ENCODE measurements around the gene APOBEC3F.
"Not testable (repeated sequence)": the region's sequence is repeated elsewhere in the genome, so short reads cannot be mapped to it uniquely, and the experiment has no call there.

Gene APOBEC3F

DNA sequence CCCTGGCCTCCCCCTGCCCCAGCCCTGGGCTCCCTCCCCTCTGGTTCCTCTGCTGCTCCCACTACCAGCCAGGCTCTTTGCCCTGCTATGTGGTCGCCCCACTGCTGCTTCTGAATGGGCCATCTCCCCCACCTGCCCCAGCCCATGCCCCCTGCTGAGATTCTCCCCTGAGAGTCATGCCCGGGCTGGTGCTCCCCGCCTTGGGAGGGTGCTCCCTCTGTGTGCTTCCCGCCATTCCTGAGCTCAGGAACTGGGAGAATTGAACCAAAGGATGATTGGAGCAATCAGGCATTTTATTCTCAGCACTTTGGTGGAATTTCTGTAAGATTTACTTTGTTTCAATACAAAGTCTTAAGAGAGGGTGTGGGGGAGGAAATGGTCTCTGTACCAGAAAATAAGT lies 12.9 kb upstream of the APOBEC3F start:
- DNase-seq (ENCODE audit: low read depth, low spot score), result no peak

DNA sequence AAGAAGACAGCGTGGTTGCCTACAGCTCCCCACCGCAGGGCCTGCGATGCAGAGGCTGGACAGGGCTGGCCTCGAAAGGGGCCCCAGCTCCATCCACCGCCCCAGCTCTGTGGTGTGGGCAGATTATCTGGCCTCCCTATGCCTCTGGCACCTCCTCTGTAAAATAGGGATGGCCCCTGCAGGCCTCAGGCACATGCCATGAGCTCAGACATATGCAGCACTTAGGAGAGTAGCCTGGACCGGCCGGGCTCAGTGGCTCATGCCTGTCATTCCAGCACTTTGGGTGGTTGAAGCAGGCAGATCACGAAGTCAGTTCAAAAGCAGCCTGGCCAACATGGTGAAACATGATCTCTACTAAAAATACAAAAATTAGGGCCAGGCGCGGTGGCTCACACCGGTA lies 12.4 kb upstream of the APOBEC3F start:
- DNase-seq (ENCODE audit: low read depth, low spot score), result no peak

DNA sequence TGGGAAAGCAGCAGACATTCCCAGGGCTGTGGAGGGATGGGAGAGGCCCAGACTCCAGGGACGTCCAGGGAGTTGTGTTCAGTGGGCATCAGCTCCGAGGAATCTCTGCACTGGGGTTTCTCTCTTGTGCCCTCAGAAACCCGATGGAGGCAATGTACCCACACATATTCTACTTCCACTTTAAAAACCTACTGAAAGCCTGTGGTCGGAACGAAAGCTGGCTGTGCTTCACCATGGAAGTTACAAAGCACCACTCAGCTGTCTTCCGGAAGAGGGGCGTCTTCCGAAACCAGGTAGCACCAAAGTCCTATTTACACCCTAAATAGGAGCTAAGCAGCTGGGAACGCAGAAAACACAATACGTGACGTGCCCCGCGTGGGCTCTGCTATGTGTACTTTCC lies 11.4 kb upstream of the APOBEC3F start:
- DNase-seq (ENCODE audit: low read depth, low spot score), result no peak

GRCh38 chr22:39030705-39031104 lies 10.0 kb upstream of the APOBEC3F start:
- no peak for DNase-seq (ENCODE audit: low read depth, low spot score)

DNA sequence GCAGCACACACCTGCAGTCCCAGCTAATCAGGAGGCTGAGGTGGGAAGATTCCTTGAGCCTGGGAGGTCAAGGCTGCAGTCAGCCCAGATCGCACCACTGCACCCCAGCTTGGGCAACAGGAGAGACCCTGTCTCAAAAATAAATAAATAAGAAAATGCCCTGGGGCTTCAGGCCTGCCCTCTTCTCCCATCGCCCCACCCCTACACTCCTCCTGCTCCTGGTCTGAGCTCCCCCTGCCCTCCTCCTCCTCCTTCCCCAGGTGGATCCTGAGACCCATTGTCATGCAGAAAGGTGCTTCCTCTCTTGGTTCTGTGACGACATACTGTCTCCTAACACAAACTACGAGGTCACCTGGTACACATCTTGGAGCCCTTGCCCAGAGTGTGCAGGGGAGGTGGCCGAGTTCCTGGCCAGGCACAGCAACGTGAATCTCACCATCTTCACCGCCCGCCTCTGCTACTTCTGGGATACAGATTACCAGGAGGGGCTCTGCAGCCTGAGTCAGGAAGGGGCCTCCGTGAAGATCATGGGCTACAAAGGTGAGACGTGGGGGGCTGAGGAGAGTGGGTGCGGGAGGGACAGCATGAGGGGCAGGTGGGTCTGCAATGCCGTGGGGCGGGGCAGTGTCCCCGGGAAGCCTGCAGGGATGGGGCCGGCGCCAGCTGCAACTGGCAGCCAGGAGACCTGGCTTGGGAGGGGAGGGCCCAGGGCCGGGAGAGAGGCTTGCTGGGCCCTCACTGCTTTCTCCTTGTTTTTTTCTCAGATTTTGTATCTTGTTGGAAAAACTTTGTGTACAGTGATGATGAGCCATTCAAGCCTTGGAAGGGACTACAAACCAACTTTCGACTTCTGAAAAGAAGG lies 9.0 kb upstream of the APOBEC3F start:
- not testable (repeated sequence) for DNase-seq (ENCODE audit: low read depth, low spot score)

DNA sequence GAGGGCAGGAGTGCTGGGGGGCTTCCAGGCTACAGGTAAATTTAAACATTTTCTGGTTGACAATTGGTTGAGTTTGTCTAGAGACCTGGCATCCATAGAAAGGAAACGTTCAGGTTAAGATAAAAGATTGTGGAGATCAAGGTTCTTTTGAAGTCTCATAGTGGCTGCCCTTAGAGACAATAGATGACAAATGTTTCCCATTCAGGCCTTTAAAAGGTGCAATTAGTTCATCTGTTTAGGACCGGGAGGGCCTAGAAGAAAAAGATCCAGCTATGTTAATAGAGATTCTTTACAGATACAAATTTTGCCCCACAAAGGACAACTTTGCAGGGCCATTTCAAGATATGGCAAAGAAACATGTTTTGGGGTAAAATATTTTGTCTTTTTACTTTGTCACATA lies 3.6 kb upstream of the APOBEC3F start:
- DNase-seq (ENCODE audit: low read depth, low spot score), result not testable (repeated sequence)

- DNase-seq (ENCODE audit: low read depth, low spot score), result no peak
Measured at GRCh38 chr22:39039306-39040126, 1.1 kb upstream of the APOBEC3F start.

- DNase-seq (ENCODE audit: low read depth, low spot score), result not testable (repeated sequence)
Measured at GRCh38 chr22:39040155-39040537, 518 bp upstream of the APOBEC3F start.

DNA sequence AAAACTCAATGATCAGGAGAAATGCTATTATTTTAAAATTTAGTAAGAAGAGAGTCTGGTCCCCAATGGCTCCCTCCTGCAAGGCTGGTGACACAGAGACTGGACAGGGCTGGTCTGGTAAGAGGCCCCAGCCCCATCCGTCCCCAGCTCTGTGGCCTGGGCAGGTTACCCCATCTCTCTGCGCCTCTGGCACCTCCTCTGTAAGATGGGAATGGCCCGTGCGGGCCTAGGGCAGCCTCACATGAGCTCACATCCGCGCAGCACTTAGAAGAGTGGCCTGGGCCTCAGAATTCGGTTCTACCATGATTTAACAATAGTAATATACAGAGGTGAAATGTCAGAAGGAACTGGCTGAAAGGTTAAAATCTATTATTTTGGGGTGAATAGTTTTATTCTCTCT lies 1.2 kb downstream of the APOBEC3F start:
- no peak for DNase-seq (ENCODE audit: low read depth, low spot score)

DNA sequence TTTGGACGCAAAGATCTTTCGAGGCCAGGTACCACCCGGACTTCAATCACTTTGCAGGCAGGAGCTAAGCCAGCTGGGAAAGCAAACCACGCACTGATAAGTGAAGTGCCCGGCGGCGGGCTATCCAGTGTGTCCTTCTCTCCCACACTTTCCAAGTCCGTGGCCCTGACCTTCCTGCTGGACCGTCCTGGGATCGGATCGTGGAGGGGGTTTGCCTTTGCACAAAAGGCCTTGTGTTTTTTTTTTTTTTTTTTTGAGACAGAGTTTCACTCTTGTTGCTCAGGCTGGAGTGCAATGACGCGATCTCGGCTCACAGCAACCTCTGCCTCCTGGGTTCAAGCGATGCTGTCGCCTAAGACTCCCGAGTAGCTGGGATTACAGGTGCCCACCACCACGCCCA lies 2.4 kb downstream of the APOBEC3F start:
- DNase-seq (ENCODE audit: low read depth, low spot score), result not testable (repeated sequence)

- DNase-seq (ENCODE audit: low read depth, low spot score), result not testable (repeated sequence)
Measured at GRCh38 chr22:39045136-39045535, 4.5 kb downstream of the APOBEC3F start.

- not testable (repeated sequence) for DNase-seq (ENCODE audit: low read depth, low spot score)
Measured at GRCh38 chr22:39049486-39049885, 8.8 kb downstream of the APOBEC3F start.

DNA sequence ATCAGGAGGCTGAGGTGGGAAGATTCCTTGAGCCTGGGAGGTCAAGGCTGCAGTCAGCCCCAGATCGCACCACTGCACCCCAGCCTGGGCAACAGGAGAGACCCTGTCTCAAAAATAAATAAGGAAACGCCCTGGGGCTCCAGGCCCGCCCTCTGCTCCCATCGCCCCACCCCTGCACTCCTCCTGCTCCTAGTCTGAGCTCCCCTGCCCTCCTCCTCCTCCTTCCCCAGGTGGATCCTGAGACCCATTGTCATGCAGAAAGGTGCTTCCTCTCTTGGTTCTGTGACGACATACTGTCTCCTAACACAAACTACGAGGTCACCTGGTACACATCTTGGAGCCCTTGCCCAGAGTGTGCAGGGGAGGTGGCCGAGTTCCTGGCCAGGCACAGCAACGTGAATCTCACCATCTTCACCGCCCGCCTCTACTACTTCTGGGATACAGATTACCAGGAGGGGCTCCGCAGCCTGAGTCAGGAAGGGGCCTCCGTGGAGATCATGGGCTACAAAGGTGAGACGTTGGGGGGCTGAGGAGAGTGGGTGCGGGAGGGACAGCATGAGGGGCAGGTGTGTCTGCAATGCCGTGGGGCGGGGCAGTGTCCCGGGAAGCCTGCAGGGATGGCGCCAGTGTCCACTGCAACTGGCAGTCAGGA lies 11.3 kb downstream of the APOBEC3F start:
- DNase-seq (ENCODE audit: low read depth, low spot score), result not testable (repeated sequence)

DNA sequence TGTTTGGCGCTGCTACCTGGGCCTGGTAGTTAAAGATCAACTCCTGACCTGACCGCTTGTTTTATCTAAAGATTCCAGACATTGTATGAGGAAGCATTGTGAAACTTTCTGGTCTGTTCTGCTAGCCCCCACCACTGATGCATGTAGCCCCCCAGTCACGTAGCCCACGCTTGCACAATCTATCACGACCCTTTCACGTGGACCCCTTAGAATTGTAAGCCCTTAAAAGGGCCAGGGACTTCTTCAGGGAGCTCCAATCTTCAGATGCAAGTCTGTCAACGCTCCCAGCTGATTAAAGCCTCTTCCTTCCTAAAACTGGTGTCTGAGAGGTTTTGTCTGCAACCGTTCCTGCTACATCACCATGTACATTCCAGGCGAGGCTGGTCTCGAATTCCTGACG lies 15.0 kb downstream of the APOBEC3F start:
- DNase-seq (ENCODE audit: low read depth, low spot score), result no peak

- not testable (repeated sequence) for DNase-seq (ENCODE audit: low read depth, low spot score)
Measured at GRCh38 chr22:39061290-39061689, 20.6 kb downstream of the APOBEC3F start.

GRCh38 chr22:39061951-39062350 lies 21.3 kb downstream of the APOBEC3F start:
- not testable (repeated sequence) for DNase-seq (ENCODE audit: low read depth, low spot score)

DNA sequence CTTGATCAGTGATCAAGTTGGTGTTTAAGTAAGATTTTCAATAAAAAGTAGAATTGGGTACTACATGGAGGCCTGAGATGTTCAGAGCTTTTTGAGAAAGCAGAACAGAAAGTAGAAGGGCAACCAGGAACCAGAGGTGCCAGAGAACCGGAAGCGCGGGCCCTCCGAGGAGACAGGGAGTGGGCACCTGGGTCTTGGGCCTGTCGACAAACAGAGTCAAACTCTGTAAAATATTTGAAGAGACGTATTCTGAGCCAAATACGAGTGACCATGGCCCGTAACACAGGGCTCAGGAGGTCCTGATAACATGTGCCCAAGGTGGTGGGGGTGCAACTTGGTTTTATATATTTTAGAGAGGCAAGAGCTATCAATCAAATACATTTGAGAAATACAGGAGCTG lies 23.2 kb downstream of the APOBEC3F start:
- DNase-seq (ENCODE audit: low read depth, low spot score), result not testable (repeated sequence)

- not testable (repeated sequence) for DNase-seq (ENCODE audit: low read depth, low spot score)
Measured at GRCh38 chr22:39066442-39067276, 26.0 kb downstream of the APOBEC3F start.

- DNase-seq (ENCODE audit: low read depth, low spot score), result no peak
Measured at GRCh38 chr22:39068033-39068785, 27.5 kb downstream of the APOBEC3F start.

DNA sequence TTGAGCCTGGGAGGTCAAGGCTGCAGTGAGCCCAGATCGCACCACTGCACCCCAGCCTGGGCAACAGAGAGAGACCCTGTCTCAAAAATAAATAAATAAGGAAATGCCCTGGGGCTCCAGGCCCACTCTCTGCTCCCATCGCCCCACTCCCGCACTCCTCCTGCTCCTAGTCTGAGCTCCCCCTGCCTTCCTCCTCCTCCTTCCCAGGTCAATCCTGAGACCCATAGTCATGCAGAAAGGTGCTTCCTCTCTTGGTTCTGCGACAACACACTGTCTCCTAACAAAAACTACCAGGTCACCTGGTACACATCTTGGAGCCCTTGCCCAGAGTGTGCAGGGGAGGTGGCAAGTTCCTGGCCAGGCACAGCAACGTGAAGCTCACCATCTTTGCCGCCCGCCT lies 29.5 kb downstream of the APOBEC3F start:
- DNase-seq (ENCODE audit: low read depth, low spot score), result no peak
